ENCODE data around the gene DCDC2C. TPM values are rescaled to one million over a fixed set of nuclear protein-coding genes. Genes with fewer than 3 reads are reported as not detected.

Gene DCDC2C
- total RNA-seq, 5 donors from 2014 or later (not counting 1 experiment from before 2014, with no cell fraction given) = not detected

- Histone ChIP-seq H3K27ac (ENCODE audit: low read length) (no peak overlapping the region), H3K9me3 (no peaks in the 10 kb centered on the region), H3K27me3 (replicated peaks in 1 of 2; ENCODE audit: control insufficient read depth in 2 of 2, extremely low read depth in 1 of 2, insufficient read depth in 2 of 2, low read length in 1 of 2) (peaks cover 0 to 6% of the 10 kb centered on the region in 2 experiments), H3K4me1 (ENCODE audit: control insufficient read depth in 1 of 2, extremely low read depth in 1 of 2, insufficient read depth in 2 of 2, low read length in 2 of 2) (no peaks in the 10 kb centered on the region), H3K4me3 (ENCODE audit: control insufficient read depth in 1 of 2, extremely low read depth in 1 of 2, low read length in 1 of 2) (no peak overlapping the region), H3K36me3 (ENCODE audit: control insufficient read depth in 2 of 2, extremely low read depth in 1 of 2, insufficient read depth in 1 of 2, low read length in 1 of 2) (no peaks in the 10 kb centered on the region)
- Mint-ChIP-seq H3K4me3 (no peak overlapping the region), H3K36me3 (no peaks in the 10 kb centered on the region), H3K9me3 (no peaks in the 10 kb centered on the region), H3K4me1 (no peaks in the 10 kb centered on the region), H3K27ac (no peak overlapping the region), H3K27me3 (peaks cover 22 to 30% of the 10 kb centered on the region in 2 donors)
- ATAC-seq (replicated peaks in 1 of 4) = no peak
- DNase-seq = no peak
- CTCF ChIA-PET = no interaction called here
- WGBS (ENCODE audit: insufficient coverage) = no CpG with 5 or more reads among the region's 5 CpGs
- POLR2A ChIA-PET = no interaction called here
Measured at GRCh38 chr2:3761272-3761671, 57.9 kb downstream of the DCDC2C start.

DNA sequence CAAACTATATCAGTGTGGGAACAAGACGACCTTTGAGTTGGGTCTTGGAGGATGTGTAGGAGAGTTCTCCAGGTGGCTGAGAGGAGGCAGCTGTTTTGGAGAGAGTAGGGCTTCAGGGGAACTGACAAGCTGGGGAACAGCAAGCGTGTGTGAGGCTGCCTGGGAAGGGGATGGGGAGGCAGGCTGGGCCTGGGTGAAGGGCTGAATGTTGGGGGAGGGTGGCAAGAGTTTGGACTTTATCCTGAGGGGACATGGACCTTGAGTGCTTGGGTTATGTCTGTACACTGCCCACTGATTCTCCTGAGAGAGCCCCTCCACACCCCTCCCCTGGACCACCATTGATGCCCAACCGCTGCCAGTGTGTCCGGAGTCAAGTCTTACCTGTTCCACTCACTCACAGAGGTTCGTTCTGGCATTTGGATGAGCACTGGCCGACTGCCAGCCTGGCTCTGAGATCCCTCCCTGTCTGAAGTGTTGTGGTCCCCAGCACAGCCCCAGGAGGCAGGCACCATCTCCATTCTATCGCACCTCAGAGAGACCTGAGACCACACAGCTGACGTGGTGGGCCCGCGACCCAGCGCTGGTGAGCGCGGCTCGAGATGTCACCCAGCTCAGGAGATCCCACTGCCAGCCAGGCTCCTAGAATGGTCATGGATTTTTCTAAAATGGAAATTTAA, 59.5 kb downstream of the DCDC2C start:
- POLR2A ChIA-PET = no interaction called here
- Mint-ChIP-seq H3K27me3 (peaks cover 19 to 27% of the 10 kb centered on the region in 2 donors), H3K9me3 (no peaks in the 10 kb centered on the region), H3K4me1 (no peaks in the 10 kb centered on the region), H3K36me3 (no peaks in the 10 kb centered on the region), H3K27ac (no peak overlapping the region), H3K4me3 (no peak overlapping the region)
- Histone ChIP-seq H3K4me1 (ENCODE audit: control insufficient read depth in 1 of 2, extremely low read depth in 1 of 2, insufficient read depth in 2 of 2, low read length in 2 of 2) (no peaks in the 10 kb centered on the region), H3K36me3 (ENCODE audit: control insufficient read depth in 2 of 2, extremely low read depth in 1 of 2, insufficient read depth in 1 of 2, low read length in 1 of 2) (no peaks in the 10 kb centered on the region), H3K9me3 (no peaks in the 10 kb centered on the region), H3K27me3 (replicated peaks in 1 of 2; ENCODE audit: control insufficient read depth in 2 of 2, extremely low read depth in 1 of 2, insufficient read depth in 2 of 2, low read length in 1 of 2) (peaks cover 0 to 8% of the 10 kb centered on the region in 2 experiments), H3K4me3 (ENCODE audit: control insufficient read depth in 1 of 2, extremely low read depth in 1 of 2, low read length in 1 of 2) (no peak overlapping the region), H3K27ac (ENCODE audit: low read length) (no peak overlapping the region)
- CTCF ChIA-PET = no interaction called here
- no peak for ATAC-seq (replicated peaks in 1 of 4)
- 85% methylated on average over 9 of the region's 14 CpGs for WGBS (ENCODE audit: insufficient coverage)
- no peak for DNase-seq

DNA sequence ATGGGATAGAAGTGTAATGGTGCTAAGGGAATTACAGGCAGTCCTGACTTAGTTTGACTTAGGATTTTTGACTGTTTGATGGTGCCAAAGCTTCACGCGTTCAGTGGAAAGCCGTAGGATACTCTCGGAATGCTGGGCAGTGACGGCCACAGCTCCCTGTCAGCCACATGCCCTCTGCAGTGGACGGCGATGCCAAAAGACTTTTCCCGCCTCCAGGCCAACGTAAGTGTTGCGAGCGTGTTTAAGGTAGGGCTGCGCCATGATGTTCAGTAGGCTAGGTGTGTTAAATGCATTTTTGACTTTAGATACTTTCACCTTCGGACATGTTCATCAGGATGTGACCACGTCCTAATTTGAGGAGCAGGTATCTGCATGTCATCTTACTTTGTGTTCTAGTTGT, 63.4 kb downstream of the DCDC2C start:
- no peak for DNase-seq
- Mint-ChIP-seq H3K27me3 (peaks cover 17 to 24% of the 10 kb centered on the region in 2 donors), H3K36me3 (no peaks in the 10 kb centered on the region), H3K27ac (no peak overlapping the region), H3K4me3 (no peak overlapping the region), H3K9me3 (no peaks in the 10 kb centered on the region), H3K4me1 (no peaks in the 10 kb centered on the region)
- 88% methylated on average over 13 of the region's 14 CpGs for WGBS (ENCODE audit: insufficient coverage)
- H3K27ac ChIP-seq (ENCODE audit: low read length) = no peak overlapping the region
- no peaks in the 10 kb centered on the region for H3K36me3 ChIP-seq (ENCODE audit: control insufficient read depth in 2 of 2, extremely low read depth in 1 of 2, insufficient read depth in 1 of 2, low read length in 1 of 2)
- CTCF ChIA-PET = no interaction called here
- no peaks in the 10 kb centered on the region for H3K4me1 ChIP-seq (ENCODE audit: control insufficient read depth in 1 of 2, extremely low read depth in 1 of 2, insufficient read depth in 2 of 2, low read length in 2 of 2)
- H3K4me3 ChIP-seq (ENCODE audit: control insufficient read depth in 1 of 2, extremely low read depth in 1 of 2, low read length in 1 of 2) = no peak overlapping the region
- ATAC-seq (replicated peaks in 1 of 4) = no peak
- POLR2A ChIA-PET = no interaction called here
- H3K27me3 ChIP-seq (replicated peaks in 1 of 2; ENCODE audit: control insufficient read depth in 2 of 2, extremely low read depth in 1 of 2, insufficient read depth in 2 of 2, low read length in 1 of 2) = peaks cover 0 to 4% of the 10 kb centered on the region in 2 experiments
- H3K9me3 ChIP-seq = no peaks in the 10 kb centered on the region

DNA sequence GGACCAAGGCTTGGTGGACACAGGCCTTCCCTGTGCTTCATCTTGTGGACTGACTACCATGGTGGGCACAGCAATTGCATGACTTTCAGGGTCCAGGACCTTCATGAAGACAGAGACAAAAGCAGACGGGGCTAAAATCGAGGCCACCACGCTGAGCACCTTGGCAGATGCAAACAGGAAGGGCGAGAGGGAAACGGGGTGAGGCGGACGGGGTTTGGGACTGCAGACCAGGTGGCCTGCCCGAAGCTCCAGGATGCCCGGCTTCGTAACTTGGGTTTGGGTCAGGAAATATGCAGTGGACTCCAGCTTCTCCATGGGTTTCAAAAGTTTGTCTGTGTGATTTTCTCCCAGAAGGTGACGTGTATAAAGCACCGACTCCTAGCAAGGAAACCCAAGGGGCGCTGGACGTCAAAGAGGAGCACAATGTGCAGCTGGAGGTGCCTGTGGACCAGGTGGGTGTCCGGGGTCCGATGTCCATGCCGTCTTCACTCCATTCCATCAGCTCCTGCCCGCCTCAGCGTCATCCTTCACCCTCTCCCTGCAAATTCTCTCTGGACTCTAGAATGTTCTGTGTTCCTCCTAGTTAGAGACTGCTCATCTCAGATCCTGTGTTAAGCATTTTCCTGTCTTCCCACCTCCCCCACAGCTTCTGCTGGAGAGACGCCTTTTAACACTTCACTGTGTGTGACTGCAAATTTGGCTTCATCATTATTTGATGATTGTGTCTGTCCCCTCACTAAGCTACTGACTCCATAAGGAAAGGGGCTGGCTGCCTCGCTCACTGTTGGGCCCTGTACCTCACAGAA, 65.8 kb downstream of the DCDC2C start:
- no peaks in the 10 kb centered on the region for H3K36me3 ChIP-seq (ENCODE audit: control insufficient read depth in 2 of 2, extremely low read depth in 1 of 2, insufficient read depth in 1 of 2, low read length in 1 of 2)
- peaks cover 0 to 5% of the 10 kb centered on the region in 2 experiments for H3K27me3 ChIP-seq (replicated peaks in 1 of 2; ENCODE audit: control insufficient read depth in 2 of 2, extremely low read depth in 1 of 2, insufficient read depth in 2 of 2, low read length in 1 of 2)
- ATAC-seq (replicated peaks in 1 of 4) (no peak), DNase-seq (no peak)
- Mint-ChIP-seq H3K27ac (no peak overlapping the region), H3K4me3 (no peak overlapping the region), H3K9me3 (no peaks in the 10 kb centered on the region), H3K27me3 (peaks cover 16 to 17% of the 10 kb centered on the region in 2 donors), H3K4me1 (no peaks in the 10 kb centered on the region), H3K36me3 (no peaks in the 10 kb centered on the region)
- no peaks in the 10 kb centered on the region for H3K9me3 ChIP-seq
- no peaks in the 10 kb centered on the region for H3K4me1 ChIP-seq (ENCODE audit: control insufficient read depth in 1 of 2, extremely low read depth in 1 of 2, insufficient read depth in 2 of 2, low read length in 2 of 2)
- no peak overlapping the region for H3K27ac ChIP-seq (ENCODE audit: low read length)
- ChIA-PET CTCF (no interaction called here), POLR2A (no interaction called here)
- H3K4me3 ChIP-seq (ENCODE audit: control insufficient read depth in 1 of 2, extremely low read depth in 1 of 2, low read length in 1 of 2) = no peak overlapping the region
- 82% methylated on average over 16 of the region's 21 CpGs for WGBS (ENCODE audit: insufficient coverage)

DNA sequence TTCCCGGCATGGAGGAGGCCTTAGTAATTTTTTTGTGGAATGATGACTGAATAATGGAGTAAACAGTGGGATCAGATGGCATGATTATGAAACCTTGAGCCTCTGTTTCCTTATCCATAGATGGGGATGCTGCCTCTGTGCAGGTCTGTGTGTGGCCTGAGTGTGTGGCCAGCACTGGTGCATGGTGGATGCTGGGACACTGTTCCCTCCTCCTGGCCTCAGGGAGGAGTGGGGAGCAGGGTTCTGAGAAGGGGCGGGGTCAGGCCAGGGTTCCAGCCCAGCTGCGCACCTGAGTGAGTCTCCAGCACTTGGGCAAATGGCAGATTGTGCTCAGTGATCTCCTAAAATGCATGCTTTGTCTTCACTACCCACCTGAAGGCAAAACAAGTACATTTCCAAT, 66.4 kb downstream of the DCDC2C start:
- H3K9me3 Mint-ChIP-seq = no peaks in the 10 kb centered on the region
- Histone ChIP-seq H3K9me3 (no peaks in the 10 kb centered on the region), H3K36me3 (ENCODE audit: control insufficient read depth in 2 of 2, extremely low read depth in 1 of 2, insufficient read depth in 1 of 2, low read length in 1 of 2) (no peaks in the 10 kb centered on the region), H3K27ac (ENCODE audit: low read length) (no peak overlapping the region), H3K4me3 (ENCODE audit: control insufficient read depth in 1 of 2, extremely low read depth in 1 of 2, low read length in 1 of 2) (no peak overlapping the region), H3K27me3 (replicated peaks in 1 of 2; ENCODE audit: control insufficient read depth in 2 of 2, extremely low read depth in 1 of 2, insufficient read depth in 2 of 2, low read length in 1 of 2) (peaks cover 0 to 8% of the 10 kb centered on the region in 2 experiments), H3K4me1 (ENCODE audit: control insufficient read depth in 1 of 2, extremely low read depth in 1 of 2, insufficient read depth in 2 of 2, low read length in 2 of 2) (no peaks in the 10 kb centered on the region)
- no CpG with 5 or more reads among the region's 3 CpGs for WGBS (ENCODE audit: insufficient coverage)
- POLR2A ChIA-PET = no interaction called here
- CTCF ChIA-PET = no interaction called here
- no peaks in the 10 kb centered on the region for H3K4me1 Mint-ChIP-seq
- H3K27ac Mint-ChIP-seq = no peak overlapping the region
- no peak overlapping the region for H3K4me3 Mint-ChIP-seq
- ATAC-seq (replicated peaks in 1 of 4) (no peak), DNase-seq (no peak)
- H3K36me3 Mint-ChIP-seq = no peaks in the 10 kb centered on the region
- peaks cover 11 to 15% of the 10 kb centered on the region in 2 donors for H3K27me3 Mint-ChIP-seq

GRCh38 chr2:3770724-3771415, 67.5 kb downstream of the DCDC2C start:
- Mint-ChIP-seq H3K27me3 (peaks cover 4 to 14% of the 10 kb centered on the region in 2 donors), H3K27ac (no peak overlapping the region), H3K9me3 (no peaks in the 10 kb centered on the region), H3K4me3 (no peak overlapping the region), H3K4me1 (no peaks in the 10 kb centered on the region), H3K36me3 (no peaks in the 10 kb centered on the region)
- Histone ChIP-seq H3K27ac (ENCODE audit: low read length) (no peak overlapping the region), H3K27me3 (replicated peaks in 1 of 2; ENCODE audit: control insufficient read depth in 2 of 2, extremely low read depth in 1 of 2, insufficient read depth in 2 of 2, low read length in 1 of 2) (peaks cover 0 to 8% of the 10 kb centered on the region in 2 experiments), H3K36me3 (ENCODE audit: control insufficient read depth in 2 of 2, extremely low read depth in 1 of 2, insufficient read depth in 1 of 2, low read length in 1 of 2) (no peaks in the 10 kb centered on the region), H3K4me3 (ENCODE audit: control insufficient read depth in 1 of 2, extremely low read depth in 1 of 2, low read length in 1 of 2) (no peak overlapping the region), H3K9me3 (no peaks in the 10 kb centered on the region), H3K4me1 (ENCODE audit: control insufficient read depth in 1 of 2, extremely low read depth in 1 of 2, insufficient read depth in 2 of 2, low read length in 2 of 2) (no peaks in the 10 kb centered on the region)
- WGBS (ENCODE audit: insufficient coverage) = 82% methylated on average over 17 of the region's 19 CpGs
- DNase-seq = no peak
- CTCF ChIA-PET = no interaction called here
- ATAC-seq (replicated peaks in 1 of 4) = no peak
- POLR2A ChIA-PET = no interaction called here
